ENCODE data around the gene ATG4B.
A peak's percentile ranks its signal among the peaks of the same experiment; 100 is the strongest.

DNA sequence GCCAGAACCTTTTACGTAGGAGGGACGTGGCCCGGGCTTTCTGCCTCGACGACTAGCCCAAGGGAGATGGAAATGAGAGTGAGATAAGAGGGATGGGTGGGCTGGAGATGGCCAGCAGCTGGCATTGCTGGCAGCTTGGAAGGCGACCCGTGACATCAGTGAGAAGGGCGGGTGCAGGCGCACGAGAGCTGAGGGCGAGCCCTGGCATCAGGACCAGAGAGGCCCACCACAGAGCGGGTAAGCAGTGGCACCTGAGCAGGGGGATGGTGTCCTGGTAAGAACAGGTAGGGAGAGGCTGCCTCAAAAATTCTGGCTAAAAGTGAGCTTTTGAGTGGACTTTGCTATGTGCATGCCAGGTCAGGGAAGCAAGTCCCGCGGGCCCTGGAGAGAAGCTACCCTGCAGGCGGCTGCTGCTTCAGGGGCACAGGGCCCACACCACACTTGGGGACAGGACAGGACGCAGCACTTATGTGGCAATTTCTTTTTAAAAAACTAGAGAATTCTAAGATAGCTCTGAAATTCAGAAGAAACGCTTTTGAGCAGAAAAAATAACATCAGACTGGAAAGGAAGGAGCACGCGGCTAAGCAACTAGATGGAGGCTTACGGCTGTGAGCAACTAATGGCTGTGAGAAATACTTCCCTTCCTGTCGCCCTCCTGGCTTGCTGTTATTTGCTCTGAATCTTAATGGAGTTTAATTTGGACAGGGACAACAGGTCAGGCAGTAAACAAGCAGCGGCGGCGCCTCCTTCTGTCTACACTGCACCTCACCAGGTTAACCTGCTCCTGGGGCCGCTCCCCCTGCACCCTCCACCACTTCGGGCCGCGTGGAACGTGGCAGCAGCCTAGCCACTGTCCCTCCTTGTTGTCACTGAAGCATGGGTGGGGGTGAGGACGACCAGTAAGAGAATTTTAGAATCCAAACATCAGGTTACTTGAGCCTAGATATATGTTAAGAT, 21.0 kb upstream of the ATG4B start:
- TF ChIP-seq, protein P1, sequence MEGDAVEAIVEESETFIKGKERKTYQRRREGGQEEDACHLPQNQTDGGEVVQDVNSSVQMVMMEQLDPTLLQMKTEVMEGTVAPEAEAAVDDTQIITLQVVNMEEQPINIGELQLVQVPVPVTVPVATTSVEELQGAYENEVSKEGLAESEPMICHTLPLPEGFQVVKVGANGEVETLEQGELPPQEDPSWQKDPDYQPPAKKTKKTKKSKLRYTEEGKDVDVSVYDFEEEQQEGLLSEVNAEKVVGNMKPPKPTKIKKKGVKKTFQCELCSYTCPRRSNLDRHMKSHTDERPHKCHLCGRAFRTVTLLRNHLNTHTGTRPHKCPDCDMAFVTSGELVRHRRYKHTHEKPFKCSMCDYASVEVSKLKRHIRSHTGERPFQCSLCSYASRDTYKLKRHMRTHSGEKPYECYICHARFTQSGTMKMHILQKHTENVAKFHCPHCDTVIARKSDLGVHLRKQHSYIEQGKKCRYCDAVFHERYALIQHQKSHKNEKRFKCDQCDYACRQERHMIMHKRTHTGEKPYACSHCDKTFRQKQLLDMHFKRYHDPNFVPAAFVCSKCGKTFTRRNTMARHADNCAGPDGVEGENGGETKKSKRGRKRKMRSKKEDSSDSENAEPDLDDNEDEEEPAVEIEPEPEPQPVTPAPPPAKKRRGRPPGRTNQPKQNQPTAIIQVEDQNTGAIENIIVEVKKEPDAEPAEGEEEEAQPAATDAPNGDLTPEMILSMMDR (IDR thresholded peaks at IDR 0.05; ENCODE audit: control extremely low read depth in 1 of 3, insufficient read depth in 1 of 3, low read depth in 1 of 3, low read length in 3 of 3) = peak; percentile 10 to 48 (median 36); a peak in 3 of 4 replicates
- TF ChIP-seq EP300 (IDR thresholded peaks at IDR 0.05; ENCODE audit: borderline replicate concordance in 1 of 2, low read depth in 2 of 2, low read length in 2 of 2) (no peak), CREB1 (IDR thresholded peaks at IDR 0.05) (no peak), RBBP5 (IDR thresholded peaks at IDR 0.05; ENCODE audit: borderline replicate concordance, low read depth, low read length) (no peak), GTF2F1 (IDR thresholded peaks at IDR 0.05; ENCODE audit: borderline replicate concordance, low read depth, low read length) (no peak)

Data from H1 (cell line).